HG03097 (cell line): ENCODE measurements around the gene APBB3.
A peak's percentile ranks its signal among the peaks of the same experiment; 100 is the strongest.

Experiments
- ATAC-seq: cut with Tn5 transposase; IDR thresholded peaks from one replicate; pipeline ENCODE4 v1.9.1; 2021; ENCODE audit not compliant: unreplicated experiment, low FRiP score

Gene APBB3

GRCh38 chr5:140557136-140557805 is 7.1 kb downstream of the APBB3 start, which contains the start of gene SRA1:
SRA1 (minus strand) TSS chr5:140557473; CDS start chr5:140557452, 21 bp downstream.
- peak; percentile 90 for ATAC-seq

DNA sequence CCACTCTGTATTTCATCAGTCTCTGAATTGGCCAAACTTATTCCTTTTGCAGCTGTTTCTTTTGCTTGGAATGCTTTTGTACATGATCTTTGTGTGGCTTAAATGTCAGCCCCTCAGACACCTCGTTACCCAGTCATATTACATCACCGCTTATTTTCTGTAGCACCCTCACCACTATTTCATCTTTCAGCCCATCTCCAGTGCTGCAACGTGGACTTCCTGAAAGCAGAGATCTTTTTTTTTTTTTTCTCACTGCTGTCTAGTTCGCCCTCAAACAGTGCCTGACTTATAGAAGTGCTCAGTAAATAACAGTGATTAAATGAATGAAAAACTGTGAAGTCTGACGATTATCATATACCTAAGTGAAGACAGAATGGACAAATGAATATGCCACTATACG is 8.0 kb downstream of the APBB3 start:
- no peak for ATAC-seq

- ATAC-seq, result no peak
Observed at GRCh38 chr5:140555747-140556312, 8.6 kb downstream of the APBB3 start.

- no peak for ATAC-seq
Observed at GRCh38 chr5:140554454-140554853, 9.9 kb downstream of the APBB3 start.

- ATAC-seq, result no peak
Observed at GRCh38 chr5:140553657-140554056, 10.7 kb downstream of the APBB3 start.

GRCh38 chr5:140551872-140552271 is 12.5 kb downstream of the APBB3 start:
- no peak for ATAC-seq

DNA sequence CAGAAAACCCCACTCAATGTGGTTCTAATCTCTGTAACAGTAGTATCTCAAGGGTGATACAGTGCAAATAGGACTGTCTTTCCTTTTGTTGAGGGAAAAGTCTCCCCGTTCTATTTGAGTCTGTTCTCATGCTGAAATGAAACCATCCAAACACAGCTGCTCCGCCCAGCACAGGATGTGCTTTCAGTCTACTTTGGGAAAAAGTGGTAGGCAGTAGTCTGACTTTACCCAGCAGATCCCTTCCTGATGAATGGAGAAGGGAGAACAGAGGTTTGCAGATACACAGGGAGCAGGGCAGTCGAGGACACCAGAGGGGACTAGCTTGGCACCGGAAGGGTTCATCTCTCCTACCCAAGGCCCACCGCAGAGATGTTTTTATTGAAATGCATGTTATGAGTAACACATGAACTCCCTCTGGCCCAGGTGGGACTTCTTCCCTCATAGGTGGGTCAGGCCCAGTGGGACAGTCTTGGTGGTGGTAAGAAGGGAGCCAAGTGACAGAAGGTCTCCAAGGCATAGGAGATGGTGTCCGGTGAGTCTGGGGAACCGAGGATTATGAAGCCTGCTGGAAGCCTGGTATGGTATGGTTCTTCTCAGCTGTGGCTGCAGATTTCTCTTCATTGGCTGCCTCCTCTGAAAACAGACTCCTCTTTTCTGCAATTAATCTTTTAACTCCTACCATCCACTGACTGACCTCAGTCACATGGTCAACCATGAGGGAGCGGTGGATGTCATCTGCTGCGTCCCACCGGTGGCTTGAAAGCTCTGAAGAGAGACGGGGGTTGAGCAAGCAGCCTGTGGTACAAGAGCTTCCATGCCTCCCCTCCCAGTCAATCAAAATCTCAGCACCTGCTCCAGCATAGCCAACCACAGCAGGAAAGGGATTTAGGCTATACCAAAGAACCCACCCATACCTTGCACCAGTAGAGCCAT is 14.0 kb downstream of the APBB3 start:
- no peak for ATAC-seq

DNA sequence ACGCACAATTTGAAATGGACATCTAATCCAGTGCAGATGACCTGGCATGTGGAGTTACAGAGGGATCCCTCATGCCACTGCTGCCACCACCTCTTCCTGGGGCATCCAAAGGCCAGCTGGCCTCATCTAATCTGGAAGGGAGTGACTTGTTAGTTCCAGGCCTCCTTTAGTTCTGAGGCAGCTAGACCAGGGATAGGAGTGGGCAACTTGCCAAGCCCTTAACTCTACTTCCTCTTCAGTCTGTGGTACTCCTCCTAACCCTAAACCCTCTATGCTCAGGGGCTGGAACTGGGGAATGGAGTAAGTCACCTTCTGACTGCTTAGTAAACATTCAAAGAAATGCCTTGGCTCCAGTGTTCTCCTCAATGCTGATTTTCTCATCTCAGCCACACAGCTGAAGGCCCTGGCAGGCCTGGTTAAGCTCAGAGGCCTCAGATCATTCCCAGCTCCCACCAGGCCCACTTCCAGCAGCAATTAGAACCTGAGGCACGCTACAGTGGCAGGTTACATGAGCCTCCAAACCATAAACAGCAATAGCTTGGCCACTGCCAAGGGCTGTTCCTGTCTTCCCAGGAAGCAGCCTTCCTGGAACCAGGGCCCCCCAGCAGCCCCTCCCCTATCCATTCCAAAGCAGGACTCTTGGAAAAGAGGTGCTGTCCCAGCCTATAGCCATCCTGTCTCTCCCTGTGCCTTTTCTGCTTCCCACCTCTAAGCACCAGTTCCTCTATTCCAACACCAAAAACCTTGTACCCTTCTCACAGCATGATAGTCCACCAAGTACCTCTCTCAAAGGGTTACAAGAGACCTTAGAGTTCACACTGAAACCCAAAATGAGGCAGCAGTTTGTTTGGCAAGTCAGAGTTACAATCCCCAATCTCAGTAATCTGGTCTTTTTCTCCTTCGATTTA is 14.9 kb downstream of the APBB3 start:
- no peak for ATAC-seq

- no peak for ATAC-seq
Observed at GRCh38 chr5:140548791-140549190, 15.6 kb downstream of the APBB3 start.

GRCh38 chr5:140548300-140548688 is 16.1 kb downstream of the APBB3 start:
- ATAC-seq, result no peak

- ATAC-seq, result peak; percentile 96
Observed at GRCh38 chr5:140547508-140548299, 16.7 kb downstream of the APBB3 start, which contains the start of gene EIF4EBP3. EIF4EBP3 (plus strand) TSS chr5:140547662; CDS start chr5:140547738, 76 bp downstream.

DNA sequence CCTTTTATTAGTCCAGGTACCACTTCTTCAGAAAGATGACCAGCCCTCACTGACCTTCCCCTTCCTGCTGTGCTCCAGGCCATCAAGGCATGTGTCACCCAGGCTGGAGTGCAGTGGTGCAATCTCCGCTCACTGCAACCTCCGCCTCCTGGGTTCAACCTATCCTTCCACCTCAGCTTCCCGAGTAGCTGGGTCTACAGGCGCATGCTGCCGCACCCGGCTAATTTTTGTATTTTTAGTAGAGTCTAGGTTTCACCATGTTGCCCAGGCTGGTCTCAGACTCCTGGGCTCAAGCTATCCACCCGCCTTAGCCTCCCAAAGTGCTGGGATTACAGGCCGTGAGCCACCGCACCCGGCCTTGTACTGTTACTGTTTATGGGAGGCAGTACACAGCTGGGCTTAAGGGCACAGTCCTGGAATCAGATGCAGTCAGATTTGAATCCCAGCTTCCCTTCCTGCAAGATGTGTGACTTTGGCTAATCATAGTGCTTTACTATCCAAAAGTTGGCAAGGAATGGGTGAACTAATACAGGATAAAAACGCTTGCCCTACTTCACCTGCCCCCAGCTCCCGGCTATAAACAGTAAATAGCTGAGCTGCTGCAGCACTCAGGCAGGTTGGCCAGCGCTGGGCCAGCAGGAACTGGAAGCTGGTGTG is 17.4 kb downstream of the APBB3 start:
- ATAC-seq, result peak; percentile 4

DNA sequence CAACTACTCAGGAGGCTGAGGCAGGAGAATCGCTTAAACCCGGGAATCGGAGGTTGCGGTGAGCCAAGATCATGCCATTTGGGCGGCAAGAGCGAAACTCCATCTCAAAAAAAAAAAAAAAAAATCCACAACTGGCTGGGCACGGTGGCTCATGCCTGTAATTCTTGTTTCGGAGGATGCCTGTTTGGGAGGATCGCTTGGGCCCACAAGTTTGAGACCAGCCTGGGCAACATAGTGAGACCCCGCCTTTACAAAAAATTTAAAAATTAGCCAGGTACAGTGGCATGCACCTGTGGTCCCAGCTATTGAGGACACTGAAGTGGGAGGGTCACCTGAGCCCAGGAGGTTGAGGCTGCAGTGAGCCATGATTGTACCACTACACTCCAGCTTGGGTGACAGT is 18.8 kb downstream of the APBB3 start:
- ATAC-seq, result no peak

DNA sequence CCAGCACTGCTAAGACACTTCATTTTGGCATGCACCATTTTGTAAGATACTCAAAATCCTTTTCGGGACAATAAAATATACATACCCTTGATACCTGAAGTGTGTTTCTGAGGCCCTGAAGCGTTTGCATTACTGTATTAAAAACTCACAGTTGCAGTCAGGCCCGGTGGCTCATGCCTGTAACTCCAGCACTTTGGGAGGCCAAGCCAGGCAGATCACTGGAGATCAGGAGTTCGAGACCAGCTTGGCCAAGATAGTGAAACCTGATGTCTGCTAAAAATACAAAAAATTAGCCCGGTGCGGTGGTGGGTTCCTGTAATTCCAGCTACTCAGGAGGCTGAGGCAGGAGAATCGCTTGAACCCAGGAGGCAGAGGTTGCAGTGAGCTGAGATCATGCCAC is 19.4 kb downstream of the APBB3 start:
- no peak for ATAC-seq

DNA sequence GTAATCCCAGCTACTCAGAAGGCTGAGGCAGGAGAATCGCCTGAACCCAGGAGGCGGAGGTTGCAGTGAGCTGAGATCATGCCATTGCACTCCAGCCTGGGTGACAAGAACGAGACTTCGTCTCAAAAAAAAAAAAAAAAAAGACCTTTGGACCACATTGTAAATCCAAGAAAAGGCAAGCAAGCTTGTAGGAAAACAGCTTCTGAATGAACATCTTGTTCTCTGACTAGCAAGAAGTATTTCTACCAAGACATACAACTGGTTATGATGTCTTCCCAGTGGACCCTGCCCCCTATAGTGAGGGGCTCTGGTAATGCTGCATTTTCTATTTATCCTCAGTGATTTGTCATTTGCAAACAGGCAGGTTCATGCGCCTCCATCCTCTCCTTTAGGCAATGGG is 21.4 kb downstream of the APBB3 start:
- no peak for ATAC-seq

GRCh38 chr5:140540227-140540626 is 24.2 kb downstream of the APBB3 start:
- no peak for ATAC-seq

GRCh38 chr5:140524003-140524402 is 40.4 kb downstream of the APBB3 start:
- ATAC-seq, result no peak

DNA sequence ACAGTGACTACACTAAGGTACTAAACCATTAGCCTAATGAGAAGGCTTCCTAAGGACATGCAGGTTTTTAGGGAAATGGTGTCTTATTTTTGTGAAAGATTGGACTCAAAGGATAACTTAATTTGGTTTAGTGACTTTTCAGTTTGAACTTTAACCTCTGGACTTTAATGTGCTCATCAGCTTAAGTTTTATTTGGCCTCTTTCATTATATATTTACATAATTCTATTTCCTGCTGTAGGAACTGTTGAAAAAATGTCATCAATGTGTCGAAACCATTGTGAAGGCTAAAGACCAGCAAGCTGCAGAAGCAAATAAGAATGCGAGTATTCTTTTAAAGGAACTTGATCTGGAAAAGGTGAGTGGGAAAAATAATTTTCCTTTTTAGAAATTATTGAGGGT is 51.3 kb downstream of the APBB3 start:
- no peak for ATAC-seq

DNA sequence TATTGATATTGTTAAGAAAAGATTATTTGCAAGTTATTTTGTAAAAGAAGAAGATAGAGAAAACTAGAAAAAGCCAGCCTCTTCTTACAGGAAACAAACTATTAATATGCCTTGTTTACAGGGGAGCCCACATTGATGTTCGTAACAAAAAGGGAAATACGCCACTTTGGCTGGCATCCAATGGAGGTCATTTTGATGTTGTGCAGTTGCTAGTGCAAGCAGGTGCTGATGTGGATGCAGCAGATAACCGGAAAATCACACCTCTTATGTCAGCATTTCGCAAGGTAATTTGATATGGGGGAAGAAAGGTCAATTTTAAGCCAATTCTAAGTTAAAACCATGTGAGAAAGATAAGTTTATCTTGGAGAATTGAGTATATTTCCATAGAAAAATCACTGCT is 54.5 kb downstream of the APBB3 start:
- ATAC-seq, result no peak
